GM23338 (cell line): ENCODE results near the gene ARID3B. TPM values are rescaled to one million over a fixed set of nuclear protein-coding genes. Genes with fewer than 3 reads are reported as not detected.
A peak's percentile ranks its signal among the peaks of the same experiment; 100 is the strongest.

Experiments used
- ATAC-seq: fragments of 200-7000 bp; cut with Tn5 transposase; 3 replicates; pipeline ENCODE4 v1.9.1; 2020
- DNase-seq: peaks from one replicate; pipeline ENCODE4 v3.0.0-alpha.2; 2015; ENCODE audit warnings: low spot score
- H2AFZ ChIP-seq: fragments of 200-600 bp; sonication (generic); 2 replicates; pipeline ENCODE4 v1.8.0; 2016; ENCODE audit warnings: antibody characterized with exemption, mild to moderate bottlenecking, moderate library complexity
- H3F3A ChIP-seq: fragments of 200-600 bp; sonication (generic); replicated peaks from 2 replicates; pipeline ENCODE4 v1.8.0; 2017; ENCODE audit warnings: antibody characterized with exemption, mixed run types, low read depth
- H3K27ac ChIP-seq: fragments of 200-600 bp; sonication (generic); 2 replicates; pipeline ENCODE4 v1.6.1; 2016; ENCODE audit warnings: low read depth
- H3K27me3 ChIP-seq: fragments of 200-600 bp; sonication (generic); 2 replicates; pipeline ENCODE4 v1.8.0; 2016; ENCODE audit warnings: mild to moderate bottlenecking, mixed run types, moderate library complexity; ENCODE audit not compliant: insufficient read depth
- H3K36me3 ChIP-seq: fragments of 200-600 bp; sonication (generic); 2 replicates; pipeline ENCODE4 v1.8.0; 2016; ENCODE audit warnings: mild to moderate bottlenecking; ENCODE audit not compliant: insufficient read depth
- H3K4me1 ChIP-seq: fragments of 200-600 bp; sonication (generic); 2 replicates; pipeline ENCODE4 v1.8.0; 2016; ENCODE audit warnings: mild to moderate bottlenecking, moderate library complexity; ENCODE audit not compliant: insufficient read depth
- H3K4me2 ChIP-seq: fragments of 200-600 bp; sonication (generic); 2 replicates; pipeline ENCODE4 v1.7.1; 2017; ENCODE audit warnings: mixed run types
- H3K4me3 ChIP-seq: fragments of 200-600 bp; sonication (generic); 2 replicates; pipeline ENCODE4 v1.6.1; 2016; ENCODE audit warnings: mixed run types
- H3K79me2 ChIP-seq: fragments of 200-600 bp; sonication (generic); replicated peaks from 2 replicates; pipeline ENCODE4 v1.8.0; 2017; ENCODE audit warnings: mild to moderate bottlenecking; ENCODE audit not compliant: insufficient read depth
- H3K9me2 ChIP-seq: fragments of 200-600 bp; sonication (generic); 2 replicates; pipeline ENCODE4 v1.8.0; 2017; ENCODE audit not compliant: insufficient read depth
- H4K20me1 ChIP-seq: fragments of 200-600 bp; sonication (generic); replicated peaks from 2 replicates; pipeline ENCODE4 v1.8.0; 2017; ENCODE audit warnings: mild to moderate bottlenecking; ENCODE audit not compliant: insufficient read depth
- H3K27ac Mint-ChIP-seq: 2 replicates; pipeline ENCODE4 v1.8.0; 2020; ENCODE audit warnings: inconsistent platforms, mild to moderate bottlenecking, moderate library complexity, mixed read lengths
- H3K27me3 Mint-ChIP-seq: 3 replicates; pipeline ENCODE4 v1.8.0; 2022; ENCODE audit warnings: low read depth, mild to moderate bottlenecking, moderate library complexity, mixed read lengths, inconsistent platforms; ENCODE audit not compliant: insufficient read depth, poor library complexity
- H3K36me3 Mint-ChIP-seq: 3 replicates; pipeline ENCODE4 v1.8.0; 2021; ENCODE audit warnings: low read depth, mild to moderate bottlenecking, inconsistent platforms, moderate library complexity, mixed read lengths
- H3K4me1 Mint-ChIP-seq: 3 replicates; pipeline ENCODE4 v1.8.0; 2020; ENCODE audit warnings: mild to moderate bottlenecking, inconsistent platforms, mixed read lengths
- H3K4me3 Mint-ChIP-seq: 3 replicates; pipeline ENCODE4 v1.8.0; 2021; ENCODE audit warnings: moderate library complexity, mild to moderate bottlenecking, inconsistent platforms, mixed read lengths
- H3K9me3 Mint-ChIP-seq: 3 replicates; pipeline ENCODE4 v1.8.0; 2020; ENCODE audit warnings: moderate library complexity, mild to moderate bottlenecking, inconsistent platforms, mixed read lengths
- CREB1 ChIP-seq: fragments of 250-450 bp; sonication (Bioruptor Pico); IDR thresholded peaks from 2 replicates; pipeline ENCODE4 v1.5.0; 2020; ENCODE audit warnings: low read depth, mild to moderate bottlenecking, moderate library complexity
- CTCF ChIP-seq, 2 experiments: fragments of 200-600 bp in 1 of 2; sonication (generic) in 1 of 2; conservative IDR thresholded peaks; 2 replicates each; pipeline versions ENCODE4 v1.5.1 to v1.6.1; 2016 to 2017; ENCODE audit warnings: antibody characterized with exemption in 2 of 2, low read depth in 2 of 2, mild to moderate bottlenecking in 2 of 2, moderate library complexity in 1 of 2
- ETS1 ChIP-seq: IDR thresholded peaks from 2 replicates; pipeline ENCODE4 v1.6.1; 2016; ENCODE audit warnings: antibody characterized with exemption
- EZH2 ChIP-seq: fragments of 200-600 bp; sonication (generic); IDR thresholded peaks from one replicate; pipeline ENCODE4 v1.8.0; 2017; ENCODE audit warnings: antibody characterized with exemption, mild to moderate bottlenecking, low read depth; ENCODE audit not compliant: unreplicated experiment
- EZH2phosphoT487 ChIP-seq: fragments of 200-600 bp; sonication (generic); IDR thresholded peaks from one replicate; pipeline ENCODE4 v1.8.1; 2018; ENCODE audit warnings: antibody characterized with exemption; ENCODE audit not compliant: unreplicated experiment
- JUNB ChIP-seq: IDR thresholded peaks from one replicate; pipeline ENCODE4 v1.6.1; 2016; ENCODE audit warnings: antibody characterized with exemption; ENCODE audit not compliant: unreplicated experiment
- NANOG ChIP-seq: IDR thresholded peaks from 2 replicates; pipeline ENCODE4 v1.6.1; 2016; ENCODE audit warnings: antibody characterized with exemption, borderline replicate concordance
- POLR2AphosphoS5 ChIP-seq: IDR thresholded peaks from 2 replicates; pipeline ENCODE4 v1.6.1; 2016; ENCODE audit warnings: antibody characterized with exemption, low read depth
- REST ChIP-seq: IDR thresholded peaks from one replicate; pipeline ENCODE4 v1.6.1; 2018; ENCODE audit warnings: antibody characterized with exemption; ENCODE audit not compliant: unreplicated experiment
- ZNF114 ChIP-seq: fragments of 250-450 bp; sonication (Bioruptor Pico); IDR thresholded peaks from 2 replicates; pipeline ENCODE4 v1.5.0; 2020; ENCODE audit warnings: mild to moderate bottlenecking, moderate library complexity
- ZNF331 ChIP-seq: fragments of 250-450 bp; sonication (Bioruptor Pico); IDR thresholded peaks from 2 replicates; pipeline ENCODE4 v1.5.0; 2020; ENCODE audit warnings: low read depth, mild to moderate bottlenecking, moderate library complexity
- polyA plus RNA-seq: library from polyadenylated mRNA; unstranded; fragments of >200 nt; fragmentation: Nextera tagmentation; extraction: Ambion mirVana; gene quantifications from 2 replicates; pipeline ENCODE4 v1.2.1, GENCODE V29; 2016
- total RNA-seq: library from RNA; depleted of rRNA; stranded (reverse); fragments of >200 nt; shearing (Covaris generic); gene quantifications from 2 replicates; pipeline ENCODE4 v1.2.3, GENCODE V29; 2014

The ARID3B gene
- total and polyA plus RNA-seq, 2 experiments from 2014 or later, result 65.5 to 147 TPM

GRCh38 chr15:74642348-74642733 lies 101.3 kb downstream of the ARID3B start:
- no peak for TF ChIP-seq EZH2phosphoT487
- H3K27ac Mint-ChIP-seq, result peak overlapping the region; percentile 96
- H3K27me3 ChIP-seq, result no peaks in the 10 kb centered on the region
- no peaks in the 10 kb centered on the region for H3K27me3 Mint-ChIP-seq
- H3K4me1 Mint-ChIP-seq, result peaks cover 28% of the 10 kb centered on the region
- H3F3A ChIP-seq, result no peaks in the 10 kb centered on the region; the same call in 1 of the 2 replicates
- peak overlapping the region; percentile 46; the same call in 1 of the 3 replicates for H3K4me3 Mint-ChIP-seq
- H3K4me3 ChIP-seq, result 0 out of 2 replicates have a peak overlapping the region, but pooled peaks have one; percentile 21
- no peaks in the 10 kb centered on the region for H3K9me2 ChIP-seq
- peaks cover 14% of the 10 kb centered on the region for H3K79me2 ChIP-seq
- peak overlapping the region; percentile 50; the same call in 1 of the 2 replicates for H3K27ac ChIP-seq
- H3K4me1 ChIP-seq, result peaks cover 16% of the 10 kb centered on the region
- H3K4me2 ChIP-seq, result peak overlapping the region; percentile 57
- H2AFZ ChIP-seq, result no peak overlapping the region
- ATAC-seq (no peak), DNase-seq (no peak)
- peaks cover 22% of the 10 kb centered on the region; the same call in 1 of the 2 replicates for H4K20me1 ChIP-seq
- H3K36me3 ChIP-seq, result no peaks in the 10 kb centered on the region
- H3K9me3 Mint-ChIP-seq, result no peaks in the 10 kb centered on the region
- peaks cover 7% of the 10 kb centered on the region; the same call in 2 of the 3 replicates for H3K36me3 Mint-ChIP-seq

GRCh38 chr15:74642734-74643664 lies 102.0 kb downstream of the ARID3B start:
- peak; percentile 62 for DNase-seq
- Mint-ChIP-seq H3K27ac (peak overlapping the region; percentile 96), H3K4me1 (peaks cover 28% of the 10 kb centered on the region), H3K36me3 (peaks cover 7% of the 10 kb centered on the region; the same call in 2 of the 3 replicates), H3K4me3 (peak overlapping the region; percentile 46), H3K9me3 (no peaks in the 10 kb centered on the region), H3K27me3 (no peaks in the 10 kb centered on the region)
- 0 out of 2 replicates have a peak overlapping the region, but pooled peaks have one; percentile 21 for H3K4me3 ChIP-seq
- H4K20me1 ChIP-seq, result peaks cover 22% of the 10 kb centered on the region; the same call in 1 of the 2 replicates
- peaks cover 16% of the 10 kb centered on the region for H3K4me1 ChIP-seq
- H3K27me3 ChIP-seq, result no peaks in the 10 kb centered on the region
- H2AFZ ChIP-seq, result no peak overlapping the region
- no peaks in the 10 kb centered on the region for H3K9me2 ChIP-seq
- peak overlapping the region; percentile 6; the same call in 1 of the 2 replicates for H3K27ac ChIP-seq
- peaks cover 15% of the 10 kb centered on the region for H3K79me2 ChIP-seq
- no peaks in the 10 kb centered on the region; the same call in 1 of the 2 replicates for H3F3A ChIP-seq
- peak overlapping the region; percentile 57 for H3K4me2 ChIP-seq
- ATAC-seq, result peak; percentile 88
- H3K36me3 ChIP-seq, result no peaks in the 10 kb centered on the region
- TF ChIP-seq ZNF331 (CRISPR knock-in tag) (no peak), ZNF114 (CRISPR knock-in tag) (no peak), JUNB (no peak), POLR2AphosphoS5 (no peak), NANOG (no peak), EZH2 (no peak), CTCF (conservative IDR thresholded peaks at IDR 0.05; ENCODE audit: low read depth in 2 of 2) (no peak), EZH2phosphoT487 (no peak), CREB1 (no peak), REST (no peak), ETS1 (no peak)
